GM18861 (cell line): ENCODE data around the gene LATS2.

Experiments
- ATAC-seq: cut with Tn5 transposase; IDR thresholded peaks from one replicate; pipeline ENCODE4 v1.9.1; 2021; ENCODE audit not compliant: unreplicated experiment

The LATS2 gene

DNA sequence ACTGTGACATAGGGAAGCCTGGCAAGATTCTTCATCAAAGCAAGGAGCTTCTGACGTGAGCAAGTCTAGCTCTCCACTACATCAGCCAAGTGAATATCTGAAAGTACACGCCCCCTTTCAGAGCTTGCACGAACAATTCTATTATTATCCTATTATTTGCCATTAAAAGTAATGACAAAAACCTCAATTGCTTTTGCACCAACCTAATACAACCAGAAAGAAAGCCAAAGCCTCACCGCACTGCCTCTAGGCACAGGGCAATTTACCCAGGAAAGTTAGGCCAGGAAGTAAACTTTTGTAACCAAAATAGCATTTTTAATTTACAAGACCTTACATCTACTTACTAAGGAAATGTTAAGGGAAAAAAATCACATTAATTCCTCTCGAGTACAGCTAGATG lies 41.2 kb downstream of the LATS2 start:
- no peak for ATAC-seq

- no peak for ATAC-seq
Observed at GRCh38 chr13:21018220-21018619, 43.2 kb downstream of the LATS2 start.

- ATAC-seq: no peak
Observed at GRCh38 chr13:21016487-21016886, 44.9 kb downstream of the LATS2 start.

GRCh38 chr13:21015284-21015683 lies 46.1 kb downstream of the LATS2 start:
- ATAC-seq: no peak

- ATAC-seq: no peak
Observed at GRCh38 chr13:21014502-21015170, 46.8 kb downstream of the LATS2 start.

GRCh38 chr13:21014139-21014501 lies 47.3 kb downstream of the LATS2 start:
- no peak for ATAC-seq

GRCh38 chr13:21013682-21014038 lies 47.7 kb downstream of the LATS2 start:
- ATAC-seq: no peak

GRCh38 chr13:21012841-21013681 lies 48.3 kb downstream of the LATS2 start:
- no peak for ATAC-seq

DNA sequence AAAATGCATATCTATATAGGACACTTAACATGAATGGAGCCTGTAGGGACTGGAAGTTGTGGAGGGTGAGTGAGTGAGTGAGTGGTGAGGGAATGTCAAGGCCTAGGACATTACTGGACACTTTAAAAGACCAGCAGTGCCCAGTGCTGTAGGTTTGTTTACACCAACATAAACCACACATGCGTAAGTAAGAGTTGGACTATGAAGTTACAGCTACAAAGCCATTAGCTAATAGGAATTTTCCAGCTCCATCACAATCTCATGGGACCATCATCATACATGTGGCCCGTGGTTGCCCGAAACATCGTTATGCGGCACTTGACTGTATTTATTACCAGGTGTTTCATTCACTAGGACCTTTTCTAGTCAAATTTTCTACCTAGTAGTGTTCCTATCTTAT lies 49.2 kb downstream of the LATS2 start:
- no peak for ATAC-seq

DNA sequence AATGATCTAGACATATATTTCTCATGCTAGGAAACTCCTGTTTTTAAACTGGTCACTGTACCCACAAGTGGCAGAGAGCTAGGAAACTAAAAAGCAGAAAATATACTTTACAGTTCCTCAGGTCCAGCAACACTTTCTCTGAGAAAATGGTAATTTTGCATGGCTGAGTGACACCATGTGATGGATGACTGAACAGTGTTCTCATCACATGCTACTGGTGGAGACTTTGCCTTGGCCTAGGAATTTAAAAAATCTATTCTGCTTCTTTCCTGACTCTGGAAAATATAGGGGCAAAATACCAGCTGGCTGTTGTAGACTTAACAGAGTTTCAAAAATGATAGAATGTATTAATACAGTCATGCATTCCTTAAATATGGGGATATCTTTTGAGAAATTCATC lies 50.0 kb downstream of the LATS2 start:
- no peak for ATAC-seq

GRCh38 chr13:21010621-21011020 lies 50.8 kb downstream of the LATS2 start:
- no peak for ATAC-seq

GRCh38 chr13:21009036-21009435 lies 52.4 kb downstream of the LATS2 start:
- no peak for ATAC-seq

DNA sequence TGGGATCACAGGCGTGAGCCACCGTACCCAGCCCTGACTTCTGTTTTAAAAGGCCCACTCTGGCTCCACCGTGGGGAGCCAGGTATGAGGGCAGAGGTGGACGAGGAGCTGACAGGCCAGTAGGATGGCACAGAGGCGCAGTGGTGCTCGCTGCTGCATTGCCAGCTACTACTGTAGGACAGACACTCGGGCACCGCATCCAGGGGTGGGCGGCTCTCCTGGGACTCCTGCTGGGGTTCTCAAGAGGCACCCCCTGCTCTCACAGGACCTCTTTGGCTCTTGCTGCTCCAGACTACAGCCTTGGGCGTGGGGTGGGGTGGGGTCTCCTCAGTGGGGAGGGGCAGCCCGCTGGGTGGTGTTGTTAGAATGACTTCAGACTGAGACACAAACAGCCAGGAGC lies 53.4 kb downstream of the LATS2 start:
- no peak for ATAC-seq

DNA sequence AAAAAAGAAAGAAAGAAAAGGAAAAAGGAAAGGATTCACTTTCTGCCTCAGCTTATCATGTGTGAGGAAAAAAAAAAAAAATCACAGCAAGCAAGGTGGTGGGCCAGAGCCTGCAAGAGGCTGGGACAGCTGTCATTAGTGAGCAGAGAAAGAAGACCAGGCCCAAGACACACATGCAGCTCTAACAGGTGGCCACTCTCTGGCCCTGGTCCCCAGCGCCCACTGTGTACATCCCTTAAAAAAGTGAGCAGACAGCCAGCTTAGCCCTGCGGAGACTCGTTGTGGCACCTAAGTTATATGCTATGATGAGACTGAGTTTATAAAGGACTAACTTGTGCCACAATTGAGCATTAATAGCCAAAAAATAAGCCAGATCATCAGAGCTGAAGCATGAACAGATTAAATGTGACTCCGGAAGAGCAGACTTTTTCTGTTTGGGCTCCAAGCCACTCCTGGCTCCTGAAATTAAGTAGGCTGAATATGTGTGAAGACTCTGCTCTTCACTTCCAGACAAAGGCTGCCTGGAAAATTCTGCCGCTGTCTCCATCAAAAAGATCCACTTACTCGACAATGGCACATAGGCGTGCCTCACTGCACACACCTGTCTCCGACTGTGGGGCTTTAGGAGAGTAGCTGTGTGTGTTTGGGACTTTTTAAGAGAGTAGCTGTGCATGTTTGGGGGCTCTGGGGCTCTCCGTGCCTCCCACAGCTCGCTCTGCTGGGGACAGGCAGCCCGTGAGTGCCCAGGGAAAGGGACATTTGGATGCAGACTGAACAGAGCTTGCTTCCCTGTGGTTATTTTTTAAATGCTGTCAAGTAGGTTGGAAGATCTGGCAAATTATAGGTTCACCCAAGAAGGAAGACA lies 55.0 kb downstream of the LATS2 start:
- ATAC-seq: no peak

GRCh38 chr13:21005193-21005592 lies 56.2 kb downstream of the LATS2 start:
- ATAC-seq: no peak

DNA sequence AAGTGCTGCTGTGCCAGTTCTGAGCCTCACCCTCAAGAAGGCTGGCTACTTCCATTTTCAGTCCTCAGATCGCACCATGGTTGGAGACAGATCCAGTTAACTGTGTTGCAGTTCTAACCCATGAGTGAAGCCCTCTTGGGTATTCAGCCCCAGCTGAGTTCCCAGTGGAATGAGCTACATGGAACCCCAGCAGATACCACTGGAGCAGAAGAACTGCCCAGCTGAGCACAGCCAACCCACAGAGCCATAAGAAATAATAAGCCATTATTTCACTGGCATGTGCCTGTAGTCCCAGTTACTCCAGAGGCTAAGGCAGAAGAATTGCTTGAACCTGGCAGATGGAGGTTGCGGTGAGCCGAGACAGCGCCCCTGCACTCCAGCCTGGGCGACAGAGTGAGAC lies 59.9 kb downstream of the LATS2 start:
- ATAC-seq: no peak

GRCh38 chr13:21000647-21001046 lies 60.7 kb downstream of the LATS2 start:
- no peak for ATAC-seq

GRCh38 chr13:20998649-20999415 lies 62.6 kb downstream of the LATS2 start:
- no peak for ATAC-seq

DNA sequence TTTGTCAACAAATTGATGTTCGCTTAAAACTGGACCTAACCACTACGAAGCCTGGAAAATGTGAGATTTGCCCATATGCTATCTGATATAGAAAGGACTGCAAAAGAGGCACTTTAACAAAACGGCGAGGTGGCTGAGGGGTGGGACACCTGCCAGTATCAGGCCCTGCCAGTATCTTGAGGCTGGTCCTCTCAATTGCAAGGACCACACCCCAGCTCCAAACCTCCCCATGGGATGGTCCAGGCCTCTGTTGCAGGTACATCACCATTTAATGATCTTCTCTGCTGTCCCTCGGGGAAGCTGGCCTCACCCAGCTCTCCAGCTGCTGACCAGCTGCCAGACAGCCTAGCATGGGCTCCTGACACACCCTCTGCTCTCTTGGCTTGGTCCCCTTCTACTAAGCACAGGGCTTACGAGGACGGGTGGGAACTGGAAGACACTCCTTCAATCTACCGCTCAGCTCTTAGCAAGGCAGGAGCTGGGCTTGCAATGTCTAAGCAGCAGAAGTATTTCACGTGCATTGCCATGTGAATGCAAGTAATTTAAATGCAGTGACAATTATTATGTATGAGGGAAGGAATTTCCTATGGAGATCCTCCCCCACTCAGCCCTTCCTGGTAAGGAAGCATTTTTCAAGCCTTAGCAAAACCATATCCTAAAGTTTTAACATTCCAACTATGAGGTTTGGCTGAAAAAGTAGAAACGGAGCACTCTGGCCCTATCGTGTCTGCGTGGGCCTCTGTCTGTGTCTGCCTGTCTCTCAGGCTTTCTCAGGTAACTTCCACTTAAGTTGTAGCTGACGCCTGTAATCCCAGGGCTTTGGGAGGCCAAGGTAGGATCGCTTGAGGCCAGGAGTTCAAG lies 63.9 kb downstream of the LATS2 start:
- no peak for ATAC-seq

DNA sequence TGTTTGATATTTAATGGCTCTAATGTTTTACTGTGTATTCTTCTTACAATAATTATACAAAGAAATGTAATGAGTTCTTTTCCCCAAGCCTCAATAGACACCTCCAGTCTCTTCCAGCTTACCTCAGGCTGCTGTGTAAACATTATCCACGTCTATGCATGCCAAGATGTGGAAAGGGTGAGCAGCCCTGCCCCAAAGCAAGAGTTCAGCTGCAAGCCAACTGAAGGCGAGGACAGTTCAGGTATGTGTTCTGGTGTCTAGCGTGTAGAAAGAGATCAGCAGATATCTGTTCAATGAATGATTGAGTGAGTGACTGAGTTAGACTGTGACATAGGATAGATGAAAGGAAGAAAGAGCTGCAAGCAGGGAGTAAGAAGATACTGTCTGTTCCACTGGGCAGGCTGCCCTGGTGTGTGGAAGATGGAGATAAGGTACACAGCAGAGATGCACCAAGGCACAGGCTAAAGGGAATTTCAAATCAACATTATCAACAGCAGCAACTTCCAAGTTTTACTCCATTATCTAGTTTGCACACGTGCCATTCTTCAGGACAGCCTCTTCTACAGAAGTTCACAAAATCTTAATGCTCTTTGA lies 66.0 kb downstream of the LATS2 start:
- no peak for ATAC-seq
